Karpas-422 (cell line): ENCODE results near the gene OSBPL2. TPM values are rescaled to one million over a fixed set of nuclear protein-coding genes. Genes with fewer than 3 reads are reported as not detected.

Source experiments
- DNase-seq: peaks from one replicate; pipeline ENCODE4 v3.0.0-alpha.2; 2015
- H2AFZ ChIP-seq: fragments of 200-600 bp; sonication (generic); 2 replicates; pipeline ENCODE4 v1.6.1; 2014; ENCODE audit warnings: antibody characterized with exemption, low read length, mixed read lengths
- H3K27ac ChIP-seq: fragments of 200-600 bp; sonication (generic); 2 replicates; pipeline ENCODE4 v1.5.1; 2014; ENCODE audit warnings: mild to moderate bottlenecking, low read length, moderate library complexity
- H3K27me3 ChIP-seq: fragments of 200-600 bp; sonication (generic); 2 replicates; pipeline ENCODE4 v1.6.1; 2014; ENCODE audit warnings: low read length, mixed read lengths
- H3K36me3 ChIP-seq: fragments of 200-600 bp; sonication (generic); 2 replicates; pipeline ENCODE4 v1.6.1; 2014; ENCODE audit warnings: low read length, mixed read lengths; ENCODE audit not compliant: insufficient read depth
- H3K4me1 ChIP-seq: fragments of 200-600 bp; sonication (generic); 2 replicates; pipeline ENCODE4 v1.6.1; 2014; ENCODE audit warnings: mild to moderate bottlenecking, low read length, mixed read lengths
- H3K4me2 ChIP-seq: fragments of 200-600 bp; sonication (generic); 2 replicates; pipeline ENCODE4 v1.6.1; 2014; ENCODE audit warnings: low read length, low read depth, mild to moderate bottlenecking; ENCODE audit not compliant: poor library complexity, severe bottlenecking
- H3K4me3 ChIP-seq: fragments of 200-600 bp; sonication (generic); 2 replicates; pipeline ENCODE4 v1.5.1; 2014; ENCODE audit warnings: mild to moderate bottlenecking, antibody characterized with exemption, low read length, mixed read lengths
- H3K79me2 ChIP-seq: fragments of 200-600 bp; sonication (generic); 2 replicates; pipeline ENCODE4 v1.6.1; 2014; ENCODE audit warnings: mild to moderate bottlenecking, low read length, mixed read lengths
- H3K9ac ChIP-seq: fragments of 200-600 bp; sonication (generic); 2 replicates; pipeline ENCODE4 v1.6.0; 2014; ENCODE audit warnings: low read length
- H3K9me2 ChIP-seq: fragments of 200-600 bp; sonication (generic), shearing (Covaris generic); replicated peaks from 2 replicates; pipeline ENCODE4 v1.6.0; 2014; ENCODE audit warnings: mild to moderate bottlenecking, low read length, moderate library complexity; ENCODE audit not compliant: insufficient read depth
- H3K9me3 ChIP-seq: fragments of 300-700, 200-600 bp; sonication (generic); 2 replicates; pipeline ENCODE4 v1.6.1; 2014; ENCODE audit warnings: low read length, mixed read lengths
- H4K20me1 ChIP-seq: fragments of 200-600 bp; sonication (generic); 2 replicates; pipeline ENCODE4 v1.6.1; 2014; ENCODE audit warnings: mild to moderate bottlenecking, antibody characterized with exemption, low read length, low read depth; ENCODE audit not compliant: insufficient read depth
- total RNA-seq: library from RNA; depleted of rRNA; stranded (reverse); fragments of >200 nt; shearing (Covaris generic); gene quantifications from 2 replicates; pipeline ENCODE4 v1.2.3, GENCODE V29; 2014; ENCODE audit warnings: low replicate concordance

OSBPL2 gene
- total RNA-seq, 1 experiment from 2014 or later = 22.6 TPM

- H3K9ac ChIP-seq = no peak overlapping the region
- H3K9me3 ChIP-seq = no peaks in the 10 kb centered on the region
- H3K36me3 ChIP-seq = peaks cover 9% of the 10 kb centered on the region; the same call in 1 of the 2 replicates
- H4K20me1 ChIP-seq = no peaks in the 10 kb centered on the region
- H3K4me2 ChIP-seq = no peak overlapping the region
- no peak overlapping the region for H3K27ac ChIP-seq
- no peaks in the 10 kb centered on the region for H3K4me1 ChIP-seq
- no peaks in the 10 kb centered on the region for H3K27me3 ChIP-seq
- H3K79me2 ChIP-seq = no peaks in the 10 kb centered on the region
- no peaks in the 10 kb centered on the region for H3K9me2 ChIP-seq
- no peak overlapping the region for H2AFZ ChIP-seq
- no peak overlapping the region for H3K4me3 ChIP-seq
- no peak for DNase-seq
Observed at GRCh38 chr20:62202676-62203377, 35.5 kb upstream of the OSBPL2 start.

- no peak overlapping the region for H3K4me3 ChIP-seq
- H3K36me3 ChIP-seq = peaks cover 9% of the 10 kb centered on the region; the same call in 1 of the 2 replicates
- no peaks in the 10 kb centered on the region for H3K9me2 ChIP-seq
- no peaks in the 10 kb centered on the region for H3K9me3 ChIP-seq
- H3K4me1 ChIP-seq = no peaks in the 10 kb centered on the region
- no peak overlapping the region for H3K4me2 ChIP-seq
- no peaks in the 10 kb centered on the region for H3K27me3 ChIP-seq
- no peak overlapping the region for H2AFZ ChIP-seq
- no peaks in the 10 kb centered on the region for H3K79me2 ChIP-seq
- no peak overlapping the region for H3K9ac ChIP-seq
- no peak overlapping the region for H3K27ac ChIP-seq
- DNase-seq = no peak
- H4K20me1 ChIP-seq = no peaks in the 10 kb centered on the region
Observed at GRCh38 chr20:62203378-62204030, 34.8 kb upstream of the OSBPL2 start.

DNA sequence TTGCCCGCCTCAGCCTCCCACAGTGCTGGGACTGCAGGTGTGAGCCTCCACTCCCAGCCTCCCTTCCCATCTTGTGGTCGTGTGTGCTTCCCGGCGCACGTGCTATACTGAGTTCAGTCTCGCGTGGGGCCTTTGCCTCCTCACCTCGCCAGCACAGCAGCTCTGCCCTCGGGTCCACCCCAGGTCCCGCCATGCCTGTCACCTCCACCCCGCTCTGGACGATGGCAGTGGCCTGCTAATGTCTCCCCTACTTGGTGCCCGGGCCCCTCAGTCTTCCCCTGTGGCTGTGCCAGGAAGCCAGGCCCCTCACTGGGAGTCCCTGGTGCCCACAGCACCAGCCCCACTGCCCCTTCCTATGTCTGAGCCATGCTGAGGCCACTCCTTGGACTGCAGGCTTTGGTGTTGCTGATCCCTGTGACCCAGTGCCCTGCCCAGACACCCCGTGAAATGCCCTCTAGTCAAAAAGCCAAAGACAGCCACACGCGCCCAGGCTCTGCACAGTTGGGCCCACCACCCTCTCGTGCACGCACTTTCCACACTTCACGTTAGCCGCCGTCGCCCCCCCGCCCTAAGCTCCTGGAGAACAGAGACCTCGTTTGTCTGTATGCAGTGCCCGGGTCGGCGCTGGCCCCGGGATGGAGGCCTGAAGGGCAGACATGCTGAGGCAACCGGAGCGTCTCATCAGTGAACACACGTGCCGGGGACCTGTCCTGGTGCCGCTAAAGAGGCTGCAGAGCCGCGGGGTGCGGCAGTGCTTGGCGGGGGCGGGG lies 32.5 kb upstream of the OSBPL2 start:
- Histone ChIP-seq H3K4me1 (no peaks in the 10 kb centered on the region), H3K4me3 (no peak overlapping the region), H4K20me1 (peaks cover 8% of the 10 kb centered on the region; the same call in 1 of the 2 replicates), H3K27ac (no peak overlapping the region), H3K36me3 (no peaks in the 10 kb centered on the region), H3K4me2 (no peak overlapping the region), H3K9me3 (no peaks in the 10 kb centered on the region), H3K27me3 (no peaks in the 10 kb centered on the region), H3K9ac (no peak overlapping the region), H3K79me2 (no peaks in the 10 kb centered on the region), H3K9me2 (no peaks in the 10 kb centered on the region), H2AFZ (no peak overlapping the region)
- DNase-seq = no peak

DNA sequence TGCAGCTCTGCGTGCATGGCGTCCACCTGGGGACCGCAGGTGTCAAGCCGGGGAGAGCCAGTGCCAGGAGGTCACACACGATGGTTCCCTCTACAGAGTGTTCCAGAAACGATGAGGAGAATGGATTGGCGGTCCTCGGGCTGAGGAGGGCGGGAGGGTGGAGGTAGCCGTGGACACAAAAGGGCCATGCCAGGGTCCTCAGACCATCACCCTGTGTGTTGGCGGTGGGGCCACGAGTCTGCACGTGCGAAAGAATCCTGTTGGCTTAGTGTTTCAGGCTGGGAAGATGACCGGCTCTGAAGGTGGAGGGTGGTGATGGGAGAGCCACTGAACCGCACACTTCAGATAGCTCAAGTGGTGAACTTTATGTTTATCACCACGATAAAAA lies 31.9 kb upstream of the OSBPL2 start:
- no peak overlapping the region for H2AFZ ChIP-seq
- no peak for DNase-seq

GRCh38 chr20:62208061-62208794 lies 30.1 kb upstream of the OSBPL2 start:
- Histone ChIP-seq H3K9ac (no peak overlapping the region), H3K4me3 (no peak overlapping the region), H3K4me1 (no peaks in the 10 kb centered on the region), H3K4me2 (no peak overlapping the region), H4K20me1 (peaks cover 9% of the 10 kb centered on the region; the same call in 1 of the 2 replicates), H3K9me3 (no peaks in the 10 kb centered on the region), H3K27ac (no peak overlapping the region), H2AFZ (no peak overlapping the region), H3K36me3 (no peaks in the 10 kb centered on the region), H3K9me2 (no peaks in the 10 kb centered on the region), H3K27me3 (no peaks in the 10 kb centered on the region), H3K79me2 (no peaks in the 10 kb centered on the region)
- DNase-seq = no peak

More for the DNA sequence above, 31.9 kb upstream of the OSBPL2 start:
- no peaks in the 10 kb centered on the region for H3K9me3 ChIP-seq
- H3K79me2 ChIP-seq = no peaks in the 10 kb centered on the region
- peaks cover 9% of the 10 kb centered on the region; the same call in 1 of the 2 replicates for H4K20me1 ChIP-seq
- H3K9me2 ChIP-seq = no peaks in the 10 kb centered on the region
- H3K9ac ChIP-seq = no peak overlapping the region
- H3K36me3 ChIP-seq = no peaks in the 10 kb centered on the region
- no peaks in the 10 kb centered on the region for H3K27me3 ChIP-seq
- no peak overlapping the region for H3K27ac ChIP-seq
- no peak overlapping the region for H3K4me2 ChIP-seq
- H3K4me1 ChIP-seq = no peaks in the 10 kb centered on the region
- H3K4me3 ChIP-seq = no peak overlapping the region

- Histone ChIP-seq H3K4me3 (no peak overlapping the region), H4K20me1 (peaks cover 9% of the 10 kb centered on the region; the same call in 1 of the 2 replicates), H3K27me3 (no peaks in the 10 kb centered on the region), H3K9me3 (no peaks in the 10 kb centered on the region), H2AFZ (no peak overlapping the region), H3K36me3 (no peaks in the 10 kb centered on the region), H3K4me2 (no peak overlapping the region), H3K4me1 (peaks cover 4% of the 10 kb centered on the region), H3K79me2 (no peaks in the 10 kb centered on the region), H3K9ac (no peak overlapping the region), H3K9me2 (no peaks in the 10 kb centered on the region), H3K27ac (no peak overlapping the region)
- no peak for DNase-seq
Observed at GRCh38 chr20:62208795-62209755, 29.2 kb upstream of the OSBPL2 start.

DNA sequence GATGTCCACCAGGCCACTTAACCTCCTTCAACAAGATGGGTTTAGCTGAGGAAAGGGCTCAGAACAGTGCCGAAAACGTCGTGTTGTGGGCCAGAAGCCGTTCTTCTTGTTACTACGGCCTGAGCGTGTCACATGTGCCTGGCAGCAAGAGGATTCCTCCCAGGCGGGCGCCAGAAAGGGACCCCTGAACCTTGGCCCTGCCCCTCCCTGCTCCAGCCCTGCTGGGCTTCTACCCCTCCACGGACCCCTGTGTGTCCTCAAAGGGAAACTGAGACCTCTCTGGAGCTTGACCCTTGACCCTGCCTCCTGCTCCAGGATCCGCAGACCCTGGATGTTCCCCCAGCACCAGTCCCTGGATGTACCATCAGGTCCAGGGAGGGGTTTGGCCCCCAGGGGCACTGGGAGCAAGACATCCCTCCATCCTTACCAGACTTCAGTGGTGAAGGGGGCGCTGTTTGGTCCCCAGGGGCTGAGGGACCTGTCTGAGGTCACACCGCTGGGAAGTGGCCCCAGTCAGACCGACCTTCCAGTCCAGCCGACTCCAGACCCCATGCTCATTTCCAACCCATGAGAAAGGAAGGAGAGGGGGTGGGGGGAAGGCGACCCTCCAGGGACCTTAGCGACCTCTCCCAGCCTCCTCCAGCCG lies 28.3 kb upstream of the OSBPL2 start:
- no peak overlapping the region for H3K9ac ChIP-seq

More for the DNA sequence above, 28.3 kb upstream of the OSBPL2 start:
- no peak overlapping the region for H3K4me3 ChIP-seq
- no peaks in the 10 kb centered on the region for H3K36me3 ChIP-seq
- H3K27me3 ChIP-seq = no peaks in the 10 kb centered on the region
- no peaks in the 10 kb centered on the region for H3K79me2 ChIP-seq
- H3K4me1 ChIP-seq = peaks cover 9% of the 10 kb centered on the region
- H3K9me2 ChIP-seq = no peaks in the 10 kb centered on the region
- H3K27ac ChIP-seq = no peak overlapping the region
- no peaks in the 10 kb centered on the region for H3K9me3 ChIP-seq
- H2AFZ ChIP-seq = no peak overlapping the region
- DNase-seq = no peak
- H3K4me2 ChIP-seq = no peak overlapping the region
- peaks cover 14% of the 10 kb centered on the region; the same call in 1 of the 2 replicates for H4K20me1 ChIP-seq
